ENCODE measurements around the gene COL5A1.

COL5A1 gene

GRCh38 chr9:134738869-134739659 is 97.5 kb downstream of the COL5A1 start:
- no peak for TF ChIP-seq ZNF274 (IDR thresholded peaks at IDR 0.05; ENCODE audit: low read depth, low read length)

GRCh38 chr9:134739660-134739968 is 98.0 kb downstream of the COL5A1 start:
- TF ChIP-seq ZNF274 (IDR thresholded peaks at IDR 0.05; ENCODE audit: low read depth, low read length) = no peak
- H3K4me3 ChIP-seq (ENCODE audit: low read length) = no peak overlapping the region

More at GRCh38 chr9:134738869-134739659, 97.5 kb downstream of the COL5A1 start:
- no peak overlapping the region for H3K4me3 ChIP-seq (ENCODE audit: low read length)

- H3K4me3 ChIP-seq (ENCODE audit: low read length) = no peak overlapping the region
- no peak for TF ChIP-seq ZNF274 (IDR thresholded peaks at IDR 0.05; ENCODE audit: low read depth, low read length)
Observed at GRCh38 chr9:134740071-134740470, 98.5 kb downstream of the COL5A1 start.

- no peak for TF ChIP-seq ZNF274 (IDR thresholded peaks at IDR 0.05; ENCODE audit: low read depth, low read length)
Observed at GRCh38 chr9:134741846-134742245, 100.2 kb downstream of the COL5A1 start.

GRCh38 chr9:134742822-134743535 is 101.4 kb downstream of the COL5A1 start:
- no peak for TF ChIP-seq ZNF274 (IDR thresholded peaks at IDR 0.05; ENCODE audit: low read depth, low read length)

More at GRCh38 chr9:134741846-134742245, 100.2 kb downstream of the COL5A1 start:
- no peak overlapping the region for H3K4me3 ChIP-seq (ENCODE audit: low read length)

GRCh38 chr9:134743853-134744252 is 102.2 kb downstream of the COL5A1 start:
- no peak overlapping the region for H3K4me3 ChIP-seq (ENCODE audit: low read length)
- no peak for TF ChIP-seq ZNF274 (IDR thresholded peaks at IDR 0.05; ENCODE audit: low read depth, low read length)

More at GRCh38 chr9:134742822-134743535, 101.4 kb downstream of the COL5A1 start:
- no peak overlapping the region for H3K4me3 ChIP-seq (ENCODE audit: low read length)

- H3K4me3 ChIP-seq (ENCODE audit: low read length) = no peak overlapping the region
- no peak for TF ChIP-seq ZNF274 (IDR thresholded peaks at IDR 0.05; ENCODE audit: low read depth, low read length)
Observed at GRCh38 chr9:134744385-134745295, 103.0 kb downstream of the COL5A1 start.

- no peak overlapping the region for H3K4me3 ChIP-seq (ENCODE audit: low read length)
- TF ChIP-seq ZNF274 (IDR thresholded peaks at IDR 0.05; ENCODE audit: low read depth, low read length) = no peak
Observed at GRCh38 chr9:134747951-134748489, 106.4 kb downstream of the COL5A1 start.

GRCh38 chr9:134748591-134748990 is 107.0 kb downstream of the COL5A1 start:
- H3K4me3 ChIP-seq (ENCODE audit: low read length) = no peak overlapping the region
- no peak for TF ChIP-seq ZNF274 (IDR thresholded peaks at IDR 0.05; ENCODE audit: low read depth, low read length)

- TF ChIP-seq ZNF274 (IDR thresholded peaks at IDR 0.05; ENCODE audit: low read depth, low read length) = no peak
Observed at GRCh38 chr9:134750450-134751155, 109.0 kb downstream of the COL5A1 start.

GRCh38 chr9:134751622-134752021 is 110.0 kb downstream of the COL5A1 start:
- no peak for TF ChIP-seq ZNF274 (IDR thresholded peaks at IDR 0.05; ENCODE audit: low read depth, low read length)
- H3K4me3 ChIP-seq (ENCODE audit: low read length) = no peak overlapping the region

More at GRCh38 chr9:134750450-134751155, 109.0 kb downstream of the COL5A1 start:
- no peak overlapping the region for H3K4me3 ChIP-seq (ENCODE audit: low read length)

GRCh38 chr9:134752471-134753168 is 111.0 kb downstream of the COL5A1 start:
- H3K4me3 ChIP-seq (ENCODE audit: low read length) = no peak overlapping the region
- TF ChIP-seq ZNF274 (IDR thresholded peaks at IDR 0.05; ENCODE audit: low read depth, low read length) = no peak

- no peak overlapping the region for H3K4me3 ChIP-seq (ENCODE audit: low read length)
- no peak for TF ChIP-seq ZNF274 (IDR thresholded peaks at IDR 0.05; ENCODE audit: low read depth, low read length)
Observed at GRCh38 chr9:134753191-134753590, 111.6 kb downstream of the COL5A1 start.
